ENCODE results near the gene CRTC3. TPM values are rescaled to one million over a fixed set of nuclear protein-coding genes. Genes with fewer than 3 reads are reported as not detected.

Gene CRTC3
- total RNA-seq, 1 donor from 2014 or later: 31.5 TPM

- peak; percentile 45 for DNase-seq
Measured at GRCh38 chr15:90596943-90597342, 67.2 kb downstream of the CRTC3 start.

GRCh38 chr15:90597577-90597976, 67.9 kb downstream of the CRTC3 start:
- DNase-seq: no peak

GRCh38 chr15:90598031-90598577, 68.4 kb downstream of the CRTC3 start:
- peak; percentile 35 for DNase-seq

- no peak for DNase-seq
Measured at GRCh38 chr15:90598679-90599078, 69.0 kb downstream of the CRTC3 start.

- no peak for DNase-seq
Measured at GRCh38 chr15:90599116-90599515, 69.4 kb downstream of the CRTC3 start.

GRCh38 chr15:90599644-90600043, 69.9 kb downstream of the CRTC3 start:
- no peak for DNase-seq

GRCh38 chr15:90600954-90601353, 71.2 kb downstream of the CRTC3 start:
- no peak for DNase-seq

- no peak for DNase-seq
Measured at GRCh38 chr15:90603893-90604292, 74.2 kb downstream of the CRTC3 start.

- DNase-seq: no peak
Measured at GRCh38 chr15:90606641-90607040, 76.9 kb downstream of the CRTC3 start.

- no peak for DNase-seq
Measured at GRCh38 chr15:90607361-90607760, 77.6 kb downstream of the CRTC3 start.

GRCh38 chr15:90609242-90610180, 79.8 kb downstream of the CRTC3 start:
- DNase-seq: peak; percentile 63

GRCh38 chr15:90610190-90610589, 80.5 kb downstream of the CRTC3 start:
- peak; percentile 69 for DNase-seq

- no peak for DNase-seq
Measured at GRCh38 chr15:90611157-90611556, 81.4 kb downstream of the CRTC3 start.

GRCh38 chr15:90617171-90617570, 87.4 kb downstream of the CRTC3 start:
- no peak for DNase-seq

GRCh38 chr15:90617668-90618097, 88.0 kb downstream of the CRTC3 start:
- DNase-seq: no peak

- DNase-seq: peak; percentile 40
Measured at GRCh38 chr15:90618330-90619125, 88.8 kb downstream of the CRTC3 start.

- DNase-seq: no peak
Measured at GRCh38 chr15:90619468-90619867, 89.7 kb downstream of the CRTC3 start.

GRCh38 chr15:90619939-90620338, 90.2 kb downstream of the CRTC3 start:
- DNase-seq: no peak

GRCh38 chr15:90620379-90621067, 90.8 kb downstream of the CRTC3 start:
- DNase-seq: no peak

- DNase-seq: no peak
Measured at GRCh38 chr15:90623854-90624253, 94.1 kb downstream of the CRTC3 start.

GRCh38 chr15:90624278-90624981, 94.7 kb downstream of the CRTC3 start:
- peak; percentile 31 for DNase-seq

GRCh38 chr15:90625037-90625436, 95.3 kb downstream of the CRTC3 start:
- DNase-seq: no peak
